ENCODE results near the gene LMNA.
"Not testable (repeated sequence)": the region's sequence is repeated elsewhere in the genome, so short reads cannot be mapped to it uniquely, and the experiment has no call there.

Gene LMNA

GRCh38 chr1:156114101-156114918 is at the start of gene LMNA:
TSS of gene LMNA (plus strand) at chr1:156114711. CDS start at chr1:156114919, 208 bp downstream.
- DNase-seq = peak in 2 of 4 experiments; percentile 22 to 31

GRCh38 chr1:156065212-156065611 is 49.3 kb upstream of the LMNA start:
- no peak for DNase-seq

DNA sequence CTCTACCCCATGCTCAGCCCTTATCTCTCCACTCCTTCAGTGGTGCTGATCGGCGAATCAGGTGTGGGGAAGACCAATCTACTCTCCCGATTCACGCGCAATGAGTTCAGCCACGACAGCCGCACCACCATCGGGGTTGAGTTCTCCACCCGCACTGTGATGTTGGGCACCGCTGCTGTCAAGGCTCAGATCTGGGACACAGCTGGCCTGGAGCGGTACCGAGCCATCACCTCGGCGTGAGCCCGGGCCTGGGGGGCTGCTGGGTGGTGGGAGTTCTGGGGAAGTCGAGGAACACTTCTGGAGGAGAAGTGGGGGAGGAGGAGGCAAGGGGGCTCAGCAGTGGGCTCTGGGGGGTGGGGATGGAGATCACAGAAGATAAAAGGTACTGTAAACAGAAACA is 48.6 kb upstream of the LMNA start:
- no peak for DNase-seq

- no peak for DNase-seq
These were observed 47.2 kb upstream of the LMNA start for GRCh38 chr1:156067262-156067661.

DNA sequence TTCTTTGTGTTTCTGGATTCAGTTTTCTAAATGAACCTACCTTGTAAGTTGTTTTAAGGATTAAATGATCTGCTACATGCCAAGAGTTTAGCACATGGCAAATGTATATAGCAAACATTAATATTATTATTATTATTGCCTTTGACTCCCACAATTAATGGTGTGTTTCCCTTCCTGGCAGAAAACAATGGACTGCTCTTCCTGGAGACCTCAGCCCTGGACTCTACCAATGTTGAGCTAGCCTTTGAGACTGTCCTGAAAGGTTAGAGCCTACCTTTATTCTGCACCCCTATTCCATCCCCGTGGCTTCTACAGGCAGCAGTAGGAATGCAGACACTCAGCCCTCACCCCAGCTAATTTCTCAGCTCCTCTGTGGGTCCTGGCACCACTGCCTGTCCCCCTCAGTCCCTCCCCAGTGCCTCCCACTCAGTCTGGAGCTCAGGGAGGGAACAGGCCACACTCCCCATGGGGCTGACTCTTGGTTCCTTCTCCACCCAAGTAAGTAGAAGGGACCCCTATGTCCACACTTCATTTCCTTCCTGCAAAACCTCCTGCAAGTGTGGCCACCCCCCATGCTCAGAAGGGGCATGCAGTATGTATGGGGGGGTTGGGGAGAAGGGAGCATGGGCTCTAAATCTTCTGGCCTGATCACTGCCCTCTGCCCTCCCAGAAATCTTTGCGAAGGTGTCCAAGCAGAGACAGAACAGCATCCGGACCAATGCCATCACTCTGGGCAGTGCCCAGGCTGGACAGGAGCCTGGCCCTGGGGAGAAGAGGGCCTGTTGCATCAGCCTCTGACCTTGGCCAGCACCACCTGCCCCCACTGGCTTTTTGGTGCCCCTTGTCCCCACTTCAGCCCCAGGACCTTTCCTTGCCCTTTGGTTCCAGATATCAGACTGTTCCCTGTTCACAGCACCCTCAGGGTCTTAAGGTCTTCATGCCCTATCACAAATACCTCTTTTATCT is 44.7 kb upstream of the LMNA start:
- DNase-seq = no peak

DNA sequence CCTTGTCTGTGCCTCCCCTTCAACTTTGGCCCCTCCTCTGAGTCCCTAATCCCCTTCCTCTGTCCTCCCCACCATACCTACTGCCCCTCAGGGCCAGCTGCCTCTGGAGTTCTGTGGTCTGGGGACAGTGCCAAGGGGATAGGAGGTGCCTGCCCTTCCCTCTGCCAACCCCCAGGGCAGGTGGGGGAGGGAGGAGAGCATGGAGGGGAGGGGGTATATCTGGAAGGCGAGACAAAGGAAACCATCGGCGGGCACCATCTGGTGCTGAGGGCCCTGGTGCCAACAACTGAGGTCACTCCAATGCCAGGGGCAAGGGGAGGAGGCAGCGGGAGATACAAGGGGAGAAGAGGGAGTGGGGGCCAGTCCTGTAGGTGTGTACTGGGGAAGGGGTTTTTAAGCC is 44.0 kb upstream of the LMNA start:
- DNase-seq = no peak

DNA sequence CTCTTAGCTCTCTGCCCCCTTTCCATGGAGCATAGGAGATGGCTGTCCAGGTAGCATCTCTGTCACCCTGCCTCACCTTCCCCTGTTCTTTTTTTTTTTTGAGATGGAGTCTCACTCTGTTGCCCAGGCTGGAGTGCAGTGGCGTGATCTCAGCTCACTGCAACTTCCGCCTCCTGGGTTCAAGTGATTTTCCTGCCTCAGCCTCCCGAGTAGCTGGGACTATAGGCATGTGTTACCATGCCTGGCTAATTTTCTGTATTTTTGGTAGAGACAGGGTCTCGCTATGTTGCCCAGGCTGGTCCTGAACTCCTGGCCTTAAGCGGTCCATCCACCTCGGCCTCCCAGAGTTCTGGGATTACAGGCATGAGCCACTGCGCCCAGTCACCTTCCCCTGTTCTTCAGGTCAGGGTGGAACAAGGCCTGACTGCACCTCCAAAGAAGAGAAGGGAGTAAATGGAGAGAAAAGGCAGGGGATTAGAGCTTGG is 43.1 kb upstream of the LMNA start:
- not testable (repeated sequence) for DNase-seq

DNA sequence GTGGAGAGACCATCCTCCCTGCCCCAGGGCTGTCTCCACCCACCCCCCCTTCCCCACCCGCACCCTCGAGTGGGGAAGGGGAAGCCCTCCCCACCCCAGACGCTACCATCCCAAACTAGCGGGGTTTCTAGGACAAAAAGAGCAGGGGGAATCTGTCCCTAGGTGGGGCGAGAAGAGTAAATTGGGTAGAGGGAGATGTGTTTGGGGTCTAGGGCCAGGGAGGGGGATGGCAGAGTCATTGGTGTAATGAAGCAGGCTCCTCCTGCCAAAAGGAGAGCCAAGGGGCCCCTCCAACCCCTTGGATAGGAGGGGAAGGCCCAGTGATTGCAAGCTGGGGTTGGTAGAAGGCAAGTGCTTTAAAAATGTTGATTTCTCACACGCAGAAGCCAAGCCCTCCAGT is 42.3 kb upstream of the LMNA start:
- DNase-seq = no peak

DNA sequence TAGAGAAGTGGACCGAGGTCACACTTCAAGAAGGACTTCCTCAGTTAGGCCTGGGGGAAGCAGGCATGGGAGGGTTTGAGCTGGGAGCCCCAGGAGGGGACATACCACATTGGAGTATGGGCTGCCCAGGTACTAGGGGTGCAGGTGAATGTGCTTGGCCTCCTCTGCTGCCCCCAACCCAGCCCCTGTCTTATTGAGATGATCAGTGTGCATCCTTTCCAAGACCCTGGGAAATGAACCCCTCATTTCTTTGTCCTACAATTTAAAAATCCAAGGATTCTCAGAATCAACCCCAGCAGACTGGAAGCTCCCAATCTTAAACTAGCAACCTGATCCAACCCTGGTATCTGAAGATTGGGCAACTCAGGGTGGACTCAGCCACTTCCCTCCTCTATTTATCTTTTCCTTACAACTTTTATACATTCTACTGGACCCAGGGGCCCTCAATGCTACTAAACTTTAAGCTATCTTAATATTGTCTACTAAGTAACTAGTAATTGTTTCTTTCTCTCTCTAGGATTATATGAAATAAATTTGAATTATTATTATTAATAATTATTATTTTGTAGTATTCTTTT is 41.3 kb upstream of the LMNA start:
- DNase-seq = no peak

DNA sequence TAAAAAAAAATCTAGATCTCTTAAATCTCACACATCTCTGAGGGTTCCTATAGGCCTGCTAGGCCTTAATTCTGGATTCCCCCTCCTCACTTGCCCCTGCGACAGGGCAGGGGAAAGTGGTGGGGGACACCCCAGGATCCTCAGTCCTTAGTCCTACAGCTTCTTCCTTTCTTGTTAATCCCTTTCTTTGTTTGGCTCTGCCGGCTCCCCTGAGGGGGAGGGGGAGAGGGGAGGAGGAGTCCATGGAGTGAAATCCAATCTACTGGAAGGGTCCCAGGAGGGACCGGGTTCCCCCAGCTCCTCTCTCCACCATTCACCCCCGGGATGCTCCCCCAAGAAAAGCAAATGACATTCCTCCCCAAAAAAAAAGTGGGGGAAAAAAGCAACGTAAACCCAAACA is 40.8 kb upstream of the LMNA start:
- DNase-seq = no peak

- DNase-seq = no peak
These were observed 39.9 kb upstream of the LMNA start for GRCh38 chr1:156074661-156075060.

DNA sequence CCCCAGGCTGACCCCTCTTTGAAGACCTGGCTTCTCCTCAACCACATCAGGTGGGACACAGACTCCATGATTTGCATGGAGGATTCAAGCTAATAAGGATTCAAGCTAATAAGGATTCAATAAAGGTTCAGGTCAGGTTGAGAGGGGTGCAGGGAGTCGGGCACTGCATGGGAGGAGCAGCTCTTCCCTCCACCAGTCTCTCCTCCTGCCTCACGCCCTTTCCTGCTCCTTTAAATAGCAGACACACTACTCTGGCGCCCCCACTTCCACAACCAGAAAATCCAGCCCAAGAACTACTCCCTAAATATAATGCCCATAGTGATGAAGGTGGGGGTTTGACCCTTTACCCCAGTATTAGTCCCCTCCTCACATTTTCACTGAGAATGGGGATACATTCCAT is 39.3 kb upstream of the LMNA start:
- no peak for DNase-seq

GRCh38 chr1:156075775-156076204 is 38.7 kb upstream of the LMNA start:
- no peak for DNase-seq

- DNase-seq = no peak
These were observed 37.7 kb upstream of the LMNA start for GRCh38 chr1:156076609-156077429.

DNA sequence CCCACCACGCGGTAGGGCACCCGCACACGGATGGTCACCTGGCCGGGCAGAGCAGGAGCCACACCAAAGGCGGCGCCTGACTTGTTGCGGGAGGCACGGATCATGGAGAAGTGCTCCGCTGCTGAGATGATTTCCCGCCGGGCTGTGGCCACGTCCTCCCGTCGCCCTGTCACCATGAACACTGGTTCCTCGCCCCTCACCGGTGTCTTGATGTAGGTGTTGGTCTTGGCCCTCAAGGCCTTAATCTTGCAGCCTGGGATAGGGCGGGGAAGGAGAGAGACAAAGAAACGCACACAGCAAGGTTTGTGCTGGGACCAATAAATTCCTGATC is 37.1 kb upstream of the LMNA start:
- DNase-seq = no peak

GRCh38 chr1:156078728-156079127 is 35.8 kb upstream of the LMNA start:
- DNase-seq = no peak

GRCh38 chr1:156079762-156080161 is 34.7 kb upstream of the LMNA start:
- no peak for DNase-seq

DNA sequence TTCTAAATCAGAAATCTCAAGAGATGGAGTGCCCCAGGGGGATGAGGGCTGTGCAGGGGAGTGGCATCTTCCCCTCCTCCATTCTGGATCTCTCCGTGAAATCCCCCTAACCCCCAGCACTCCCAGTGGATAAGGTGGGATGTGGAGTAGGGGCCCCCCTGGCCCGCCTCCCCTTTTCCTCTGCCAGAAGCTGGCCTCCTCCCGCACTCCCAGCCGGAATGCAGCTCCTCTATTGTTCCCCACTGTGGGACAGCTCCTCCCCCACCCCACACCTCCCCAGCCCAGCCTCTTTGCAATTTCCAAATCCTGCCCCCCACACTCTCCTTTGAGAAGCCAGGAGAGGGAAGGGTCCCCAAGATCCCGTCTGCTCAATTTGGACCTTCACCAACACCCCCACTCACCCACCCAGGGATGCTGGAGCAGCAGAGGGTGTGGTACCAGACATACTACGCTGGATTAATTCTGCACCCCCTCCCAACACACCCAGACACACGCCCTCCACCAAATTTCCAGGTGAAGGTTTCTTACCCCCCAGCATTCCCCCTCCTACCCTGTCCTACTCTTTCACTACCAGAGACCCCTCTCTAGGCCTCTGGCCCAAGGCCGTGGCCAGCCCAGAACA is 34.2 kb upstream of the LMNA start:
- no peak for DNase-seq

DNA sequence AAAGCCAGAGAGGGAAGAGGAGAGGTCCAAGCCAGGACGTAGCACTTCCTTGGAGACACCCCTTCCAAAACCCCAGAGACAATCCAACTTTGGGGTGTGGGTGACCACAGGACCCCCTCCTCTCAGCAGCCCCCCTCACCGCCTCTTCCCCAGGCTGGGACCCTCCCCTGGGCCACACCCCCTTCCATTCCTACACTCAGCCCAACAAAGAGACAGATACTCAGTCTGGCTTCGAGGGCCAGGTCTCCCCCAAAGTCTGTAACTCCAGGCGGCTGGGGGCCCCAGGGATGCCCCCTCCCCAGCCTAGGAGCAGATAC is 33.7 kb upstream of the LMNA start:
- no peak for DNase-seq

- DNase-seq = no peak
These were observed 33.2 kb upstream of the LMNA start for GRCh38 chr1:156081180-156081916.

- no peak for DNase-seq
These were observed 32.6 kb upstream of the LMNA start for GRCh38 chr1:156081917-156082308.
